ENCODE data around the gene SELENOO.

DNA sequence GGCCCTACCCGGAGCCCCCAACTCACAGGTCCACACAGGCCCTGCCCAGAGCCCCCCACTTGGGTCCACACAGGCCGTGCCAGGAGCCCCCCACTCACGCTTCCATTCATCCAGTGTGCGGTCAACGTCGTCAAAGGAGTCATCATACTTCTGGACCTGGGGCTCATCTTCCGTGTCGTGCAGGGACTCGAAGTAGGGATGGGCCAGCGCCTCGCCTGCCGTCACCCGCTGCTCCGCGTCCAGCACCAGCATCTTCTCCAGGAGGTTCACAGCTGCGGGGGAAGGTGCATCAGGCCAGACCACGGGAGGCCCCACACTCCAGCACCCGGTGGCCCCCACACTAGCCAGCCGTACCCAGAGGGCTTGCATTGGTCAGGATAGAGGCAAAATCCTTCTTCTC lies 54.3 kb downstream of the SELENOO start:
- TF ChIP-seq, protein P1, sequence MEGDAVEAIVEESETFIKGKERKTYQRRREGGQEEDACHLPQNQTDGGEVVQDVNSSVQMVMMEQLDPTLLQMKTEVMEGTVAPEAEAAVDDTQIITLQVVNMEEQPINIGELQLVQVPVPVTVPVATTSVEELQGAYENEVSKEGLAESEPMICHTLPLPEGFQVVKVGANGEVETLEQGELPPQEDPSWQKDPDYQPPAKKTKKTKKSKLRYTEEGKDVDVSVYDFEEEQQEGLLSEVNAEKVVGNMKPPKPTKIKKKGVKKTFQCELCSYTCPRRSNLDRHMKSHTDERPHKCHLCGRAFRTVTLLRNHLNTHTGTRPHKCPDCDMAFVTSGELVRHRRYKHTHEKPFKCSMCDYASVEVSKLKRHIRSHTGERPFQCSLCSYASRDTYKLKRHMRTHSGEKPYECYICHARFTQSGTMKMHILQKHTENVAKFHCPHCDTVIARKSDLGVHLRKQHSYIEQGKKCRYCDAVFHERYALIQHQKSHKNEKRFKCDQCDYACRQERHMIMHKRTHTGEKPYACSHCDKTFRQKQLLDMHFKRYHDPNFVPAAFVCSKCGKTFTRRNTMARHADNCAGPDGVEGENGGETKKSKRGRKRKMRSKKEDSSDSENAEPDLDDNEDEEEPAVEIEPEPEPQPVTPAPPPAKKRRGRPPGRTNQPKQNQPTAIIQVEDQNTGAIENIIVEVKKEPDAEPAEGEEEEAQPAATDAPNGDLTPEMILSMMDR (IDR thresholded peaks at IDR 0.05): no peak
- TF ChIP-seq POLR2AphosphoS5 (IDR thresholded peaks at IDR 0.05): no peak
- TF ChIP-seq POLR2A (IDR thresholded peaks at IDR 0.05): no peak

Measured in breast epithelium (tissue), 3 donors.